Measurements from ENCODE around the gene WDFY2. TPM values are rescaled to one million over a fixed set of nuclear protein-coding genes. Genes with fewer than 3 reads are reported as not detected.

Gene WDFY2
- total RNA-seq, 1 experiment from 2014 or later: 26.4 TPM

GRCh38 chr13:51659276-51660127 is 75.2 kb downstream of the WDFY2 start:
- Histone ChIP-seq H3T11ph (ENCODE audit: low read length) (no peak overlapping the region), H4K91ac (ENCODE audit: insufficient read length, low read depth, low read length) (no peak overlapping the region), H3K18ac (ENCODE audit: insufficient read length, low read depth, low read length) (no peak overlapping the region), H3K4me2 (ENCODE audit: insufficient read depth, insufficient read length, low read length) (no peak overlapping the region), H3K27ac (ENCODE audit: insufficient read length, low read depth, low read length) (no peak overlapping the region), H2BK20ac (ENCODE audit: low read depth, low read length, poor library complexity, severe bottlenecking) (no peak overlapping the region), H4K20me1 (ENCODE audit: control insufficient read depth, insufficient read depth, insufficient read length) (no peaks in the 10 kb centered on the region), H3K14ac (ENCODE audit: insufficient read depth, low read length) (no peak overlapping the region), H3K23ac (ENCODE audit: insufficient read length, low read depth, low read length) (no peak overlapping the region), H2BK120ac (ENCODE audit: low read depth, low read length, poor library complexity, severe bottlenecking) (no peak overlapping the region), H2BK15ac (ENCODE audit: low read depth, low read length) (no peak overlapping the region), H3K9ac (ENCODE audit: extremely low read depth, insufficient read length, low read length) (no peak overlapping the region), H3K27me3 (ENCODE audit: insufficient read depth, low read length) (no peaks in the 10 kb centered on the region), H3K4me1 (ENCODE audit: insufficient read depth, low read length) (no peaks in the 10 kb centered on the region), H4K5ac (ENCODE audit: insufficient read length, low read depth, low read length) (no peak overlapping the region), H2BK5ac (ENCODE audit: insufficient read length, low read length) (no peak overlapping the region), H2AK5ac (ENCODE audit: insufficient read length, low read length) (no peak overlapping the region), H3K9me3 (ENCODE audit: control insufficient read depth, low read depth, low read length) (peaks cover under 1% of the 10 kb centered on the region), H3K79me1 (ENCODE audit: insufficient read depth, low read depth, low read length, poor library complexity, severe bottlenecking) (no peaks in the 10 kb centered on the region), H3K23me2 (ENCODE audit: insufficient read length, low read depth, low read length, poor library complexity, severe bottlenecking) (no peaks in the 10 kb centered on the region), H3K56ac (ENCODE audit: insufficient read length, low read depth, low read length) (no peak overlapping the region), H2BK12ac (ENCODE audit: insufficient read length, low read depth, low read length) (no peak overlapping the region), H3K79me2 (ENCODE audit: insufficient read depth, low read length) (peaks cover 2% of the 10 kb centered on the region; the same call in 1 of the 2 replicates), H3K4ac (ENCODE audit: low read depth, low read length) (no peak overlapping the region), H2AFZ (ENCODE audit: low read length) (no peak overlapping the region), H4K8ac (replicated peaks; ENCODE audit: insufficient read length, low read depth, low read length) (no peak overlapping the region)
- H3K9me3 Mint-ChIP-seq: peaks cover 3 to 14% of the 10 kb centered on the region in 2 experiments; a peak in 3 of 5 replicates
- no peaks in the 10 kb centered on the region for H3K27me3 Mint-ChIP-seq (ENCODE audit: low read depth)
- WGBS (ENCODE audit: extremely low coverage, insufficient read length, low lambda C conversion rate): no CpG with 5 or more reads among the region's 6 CpGs
- H3K4me3 Mint-ChIP-seq: no peak overlapping the region
- peak overlapping the region; percentile 5 to 34 (median 27); a peak in 4 of 7 replicates for H3K27ac Mint-ChIP-seq
- peaks cover 22% of the 10 kb centered on the region in 2 experiments for H3K4me1 Mint-ChIP-seq
- peaks cover 10 to 32% (median 26%) of the 10 kb centered on the region in 3 experiments for H3K36me3 Mint-ChIP-seq (ENCODE audit: insufficient read depth in 1 of 3, low read depth in 3 of 3)
- TF ChIP-seq, protein P1, sequence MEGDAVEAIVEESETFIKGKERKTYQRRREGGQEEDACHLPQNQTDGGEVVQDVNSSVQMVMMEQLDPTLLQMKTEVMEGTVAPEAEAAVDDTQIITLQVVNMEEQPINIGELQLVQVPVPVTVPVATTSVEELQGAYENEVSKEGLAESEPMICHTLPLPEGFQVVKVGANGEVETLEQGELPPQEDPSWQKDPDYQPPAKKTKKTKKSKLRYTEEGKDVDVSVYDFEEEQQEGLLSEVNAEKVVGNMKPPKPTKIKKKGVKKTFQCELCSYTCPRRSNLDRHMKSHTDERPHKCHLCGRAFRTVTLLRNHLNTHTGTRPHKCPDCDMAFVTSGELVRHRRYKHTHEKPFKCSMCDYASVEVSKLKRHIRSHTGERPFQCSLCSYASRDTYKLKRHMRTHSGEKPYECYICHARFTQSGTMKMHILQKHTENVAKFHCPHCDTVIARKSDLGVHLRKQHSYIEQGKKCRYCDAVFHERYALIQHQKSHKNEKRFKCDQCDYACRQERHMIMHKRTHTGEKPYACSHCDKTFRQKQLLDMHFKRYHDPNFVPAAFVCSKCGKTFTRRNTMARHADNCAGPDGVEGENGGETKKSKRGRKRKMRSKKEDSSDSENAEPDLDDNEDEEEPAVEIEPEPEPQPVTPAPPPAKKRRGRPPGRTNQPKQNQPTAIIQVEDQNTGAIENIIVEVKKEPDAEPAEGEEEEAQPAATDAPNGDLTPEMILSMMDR (conservative IDR thresholded peaks at IDR 0.05): no peak
- no peak for DNase-seq
